Sigmoid colon (tissue), 7 donors: ENCODE data around the gene SIVA1. TPM values are rescaled to one million over a fixed set of nuclear protein-coding genes. Genes with fewer than 3 reads are reported as not detected.

Source experiments
- DNase-seq: peaks from one replicate; pipeline ENCODE4 v3.0.0-alpha.2; 2019
- H3K27ac ChIP-seq, 4 donors: fragments of 200-600 bp; sonication (generic); one replicate each; pipeline ENCODE4 v1.5.1; 2016 to 2019; ENCODE audit warnings: mild to moderate bottlenecking in 1 of 4
- H3K27me3 ChIP-seq, 3 donors: fragments of 200-600 bp; sonication (generic); one replicate each; pipeline ENCODE4 v1.5.1; 2019; ENCODE audit warnings: mild to moderate bottlenecking in 1 of 3
- H3K36me3 ChIP-seq, 4 donors: fragments of 200-600 bp; sonication (generic); one replicate each; pipeline ENCODE4 v1.5.1; 2016 to 2019
- H3K4me1 ChIP-seq, 4 donors: fragments of 200-600 bp; sonication (generic); one replicate each; pipeline ENCODE4 v1.5.1; 2017 to 2019
- H3K4me3 ChIP-seq, 4 donors: fragments of 200-600 bp; sonication (generic); one replicate each; pipeline ENCODE4 v1.5.1; 2017 to 2019; ENCODE audit warnings: mild to moderate bottlenecking in 2 of 4, moderate library complexity in 1 of 4
- H3K9me3 ChIP-seq, 4 donors: fragments of 200-600 bp in 3 of 4; sonication (generic) in 3 of 4; one replicate each; pipeline versions ENCODE4 v1.5.1 to v1.6.1; 2013 to 2019
- EP300 ChIP-seq, 4 donors: sonication (generic); formaldehyde crosslinking; IDR thresholded peaks; one replicate each; pipeline ENCODE4 v1.6.1; 2017; ENCODE audit warnings: antibody characterized with exemption in 4 of 4
- POLR2A ChIP-seq, 2 donors: fragments of 450-650 bp; IDR thresholded peaks; one replicate each; pipeline ENCODE4 v1.6.1; 2016; ENCODE audit warnings: antibody characterized with exemption in 2 of 2, mild to moderate bottlenecking in 2 of 2, moderate library complexity in 2 of 2
- POLR2AphosphoS5 ChIP-seq, 4 donors: sonication (generic); formaldehyde crosslinking; IDR thresholded peaks; one replicate each; pipeline ENCODE4 v1.6.1; 2017; ENCODE audit warnings: antibody characterized with exemption in 4 of 4
- WGBS, 2 donors: extraction: QIAGEN DNeasy Blood & Tissue Kit; methylation state at CpG; one replicate each; pipeline ENCODE4 v1.1.7; 2013; 5-methylcytosine and 5-hydroxymethylcytosine counted together
- intact Hi-C: fragments of 100-400 bp; cut with DNase I; formaldehyde crosslinking; loops from one replicate; pipeline ENCODE4 v1.15.1; 2023
- polyA plus RNA-seq, 3 donors: library from polyadenylated mRNA; stranded (reverse); fragments of 200-250 nt; gene quantifications; one replicate each; pipeline ENCODE4 v1.2.3, GENCODE V29; 2013
- total RNA-seq, 4 donors: library from RNA; depleted of rRNA; stranded (reverse); fragments of >200 nt; gene quantifications; one replicate each; pipeline ENCODE4 v1.1.0, GENCODE V29; 2016
- TF ChIP-seq, protein P1 (sequence below), 4 experiments: fragments of 450-650 bp in 3 of 4; fragments of 200-600 bp in 1 of 4; IDR thresholded peaks; one replicate each; pipeline ENCODE4 v1.5.1; 2016 to 2019; ENCODE audit warnings: antibody characterized with exemption in 4 of 4, mild to moderate bottlenecking in 3 of 4, moderate library complexity in 2 of 4
- donor health status: healthy with polysubstance abuse.
- donor health status: Bipolar disorder and iron deficiency.
- donor health status: healthy.

Gene SIVA1
- total and polyA plus RNA-seq, 7 donors, result 124 to 512 (median 235) TPM

GRCh38 chr14:104799244-104800014, 46.5 kb downstream of the SIVA1 start:
- H3K4me3 ChIP-seq, result peak overlapping the region; percentile 43 to 69 (median 56)
- no peaks in the 10 kb centered on the region for H3K27me3 ChIP-seq
- H3K4me1 ChIP-seq, result peaks cover 0 to 58% (median 50%) of the 10 kb centered on the region in 4 donors
- H3K36me3 ChIP-seq, result no peaks in the 10 kb centered on the region
- intact Hi-C loops, result no loop called here
- 50 to 58% methylated on average over 21 of the region's 21 CpGs for WGBS, 2 donors
- peak overlapping the region; percentile 97 to 100 (median 98) for H3K27ac ChIP-seq
- no peaks in the 10 kb centered on the region for H3K9me3 ChIP-seq
- no peak for DNase-seq
- TF ChIP-seq POLR2AphosphoS5 (IDR thresholded peaks at IDR 0.05), result no peak
- TF ChIP-seq EP300 (IDR thresholded peaks at IDR 0.05), result no peak
- TF ChIP-seq, protein P1, sequence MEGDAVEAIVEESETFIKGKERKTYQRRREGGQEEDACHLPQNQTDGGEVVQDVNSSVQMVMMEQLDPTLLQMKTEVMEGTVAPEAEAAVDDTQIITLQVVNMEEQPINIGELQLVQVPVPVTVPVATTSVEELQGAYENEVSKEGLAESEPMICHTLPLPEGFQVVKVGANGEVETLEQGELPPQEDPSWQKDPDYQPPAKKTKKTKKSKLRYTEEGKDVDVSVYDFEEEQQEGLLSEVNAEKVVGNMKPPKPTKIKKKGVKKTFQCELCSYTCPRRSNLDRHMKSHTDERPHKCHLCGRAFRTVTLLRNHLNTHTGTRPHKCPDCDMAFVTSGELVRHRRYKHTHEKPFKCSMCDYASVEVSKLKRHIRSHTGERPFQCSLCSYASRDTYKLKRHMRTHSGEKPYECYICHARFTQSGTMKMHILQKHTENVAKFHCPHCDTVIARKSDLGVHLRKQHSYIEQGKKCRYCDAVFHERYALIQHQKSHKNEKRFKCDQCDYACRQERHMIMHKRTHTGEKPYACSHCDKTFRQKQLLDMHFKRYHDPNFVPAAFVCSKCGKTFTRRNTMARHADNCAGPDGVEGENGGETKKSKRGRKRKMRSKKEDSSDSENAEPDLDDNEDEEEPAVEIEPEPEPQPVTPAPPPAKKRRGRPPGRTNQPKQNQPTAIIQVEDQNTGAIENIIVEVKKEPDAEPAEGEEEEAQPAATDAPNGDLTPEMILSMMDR (IDR thresholded peaks at IDR 0.05), result no peak
- no peak for TF ChIP-seq POLR2A (IDR thresholded peaks at IDR 0.05)

DNA sequence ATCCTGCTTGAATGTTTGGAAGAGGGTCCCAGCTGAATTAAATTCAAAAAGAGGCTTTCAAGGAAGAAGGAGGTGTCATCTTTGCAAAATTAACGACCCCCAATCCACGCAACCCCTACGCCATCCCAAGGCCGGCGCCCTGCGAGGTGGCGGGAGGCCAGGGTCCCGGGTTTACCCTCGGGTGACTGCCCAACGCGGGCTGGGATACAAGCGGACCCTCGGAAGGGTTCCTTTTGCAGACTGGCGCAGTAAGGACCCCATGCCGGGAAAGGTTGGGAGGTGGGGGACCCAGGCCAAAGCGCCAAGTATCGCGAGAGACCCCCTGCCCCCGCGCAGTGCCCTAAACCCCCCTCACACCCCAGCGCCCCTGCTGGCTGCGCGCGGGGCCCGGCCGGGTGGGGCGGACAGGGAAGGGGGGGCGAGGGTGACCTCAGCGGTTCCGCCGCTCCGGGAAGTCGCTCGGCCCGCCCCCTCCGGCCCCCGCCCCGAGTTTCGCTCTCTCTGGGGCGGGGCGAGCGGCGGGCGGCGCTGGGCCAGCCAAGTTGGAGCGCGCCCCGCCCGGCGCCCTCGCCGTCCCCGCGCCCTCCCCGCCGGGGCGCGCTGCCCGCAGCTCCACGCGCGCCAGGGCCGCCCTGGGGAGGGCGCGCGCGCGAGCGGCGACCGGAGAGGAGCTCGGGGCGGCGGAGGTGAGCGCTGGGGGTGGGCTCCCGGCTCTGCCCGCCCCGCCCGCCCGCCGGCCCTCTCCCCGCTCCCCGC, 47.2 kb downstream of the SIVA1 start:
- intact Hi-C loops, result no loop called here

GRCh38 chr14:104800771-104801519, 48.0 kb downstream of the SIVA1 start, which contains the start of gene ZBTB42:
Gene ZBTB42 (plus strand): TSS chr14:104801101. CDS start chr14:104801198, 97 bp downstream.
- peak; percentile 85 for DNase-seq
- WGBS, 2 donors, result 1 to 2% methylated on average over 105 of the region's 105 CpGs
- peak within 1 kb of the TSS; percentile 97 to 100 (median 98) for H3K27ac ChIP-seq

More for the DNA sequence above, 47.2 kb downstream of the SIVA1 start:
- Histone ChIP-seq H3K4me3 (peak overlapping the region; percentile 43 to 69 (median 56)), H3K27ac (peak overlapping the region; percentile 97 to 100 (median 98)), H3K27me3 (no peaks in the 10 kb centered on the region), H3K9me3 (no peaks in the 10 kb centered on the region), H3K36me3 (no peaks in the 10 kb centered on the region), H3K4me1 (peaks cover 0 to 59% (median 47%) of the 10 kb centered on the region in 4 donors)
- DNase-seq, result peak; percentile 94
- WGBS, 2 donors, result 3% methylated on average over 83 of the region's 83 CpGs
- TF ChIP-seq POLR2A (IDR thresholded peaks at IDR 0.05) (peak; percentile 25 to 56), POLR2AphosphoS5 (IDR thresholded peaks at IDR 0.05) (peak; percentile 76 to 87 (median 81)), EP300 (IDR thresholded peaks at IDR 0.05) (no peak)
- TF ChIP-seq, protein P1 (IDR thresholded peaks at IDR 0.05), result peak; percentile 24 to 48 (median 42)

DNA sequence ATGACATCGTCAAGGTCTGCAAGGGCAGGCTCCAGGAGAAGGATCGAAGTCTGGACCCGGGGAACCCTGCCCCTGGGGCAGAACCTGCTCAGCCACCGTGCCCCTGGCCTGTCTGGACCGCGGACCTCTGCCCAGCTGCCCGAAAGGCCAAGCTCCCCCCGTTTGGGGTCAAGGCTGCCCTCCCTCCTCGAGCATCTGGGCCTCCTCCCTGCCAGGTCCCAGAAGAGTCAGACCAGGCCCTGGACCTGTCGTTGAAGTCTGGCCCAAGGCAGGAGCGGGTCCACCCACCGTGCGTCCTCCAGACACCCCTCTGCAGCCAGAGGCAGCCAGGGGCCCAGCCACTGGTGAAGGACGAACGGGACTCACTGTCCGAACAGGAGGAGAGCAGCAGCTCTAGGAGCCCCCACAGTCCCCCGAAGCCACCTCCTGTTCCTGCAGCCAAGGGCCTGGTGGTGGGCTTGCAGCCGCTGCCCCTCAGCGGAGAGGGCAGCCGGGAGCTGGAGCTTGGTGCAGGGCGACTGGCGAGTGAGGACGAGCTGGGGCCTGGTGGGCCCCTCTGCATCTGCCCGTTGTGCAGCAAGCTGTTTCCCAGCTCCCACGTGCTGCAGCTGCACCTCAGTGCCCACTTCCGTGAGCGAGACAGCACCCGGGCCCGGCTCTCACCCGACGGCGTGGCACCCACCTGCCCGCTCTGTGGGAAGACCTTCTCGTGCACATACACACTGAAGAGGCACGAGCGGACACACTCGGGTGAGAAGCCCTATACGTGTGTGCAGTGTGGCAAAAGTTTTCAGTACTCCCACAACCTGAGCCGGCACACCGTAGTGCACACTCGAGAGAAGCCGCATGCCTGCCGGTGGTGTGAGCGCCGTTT, 48.8 kb downstream of the SIVA1 start:
- Histone ChIP-seq H3K4me1 (peaks cover 0 to 62% (median 43%) of the 10 kb centered on the region in 4 donors), H3K9me3 (no peaks in the 10 kb centered on the region), H3K27me3 (no peaks in the 10 kb centered on the region), H3K4me3 (peak overlapping the region; percentile 53 to 69 (median 64)), H3K36me3 (no peaks in the 10 kb centered on the region), H3K27ac (peak overlapping the region; percentile 87 to 100 (median 98))
- intact Hi-C loops, result no loop called here
- 73 to 82% methylated on average over 45 of the region's 45 CpGs for WGBS, 2 donors
- TF ChIP-seq POLR2AphosphoS5 (IDR thresholded peaks at IDR 0.05) (no peak), POLR2A (IDR thresholded peaks at IDR 0.05) (no peak), EP300 (IDR thresholded peaks at IDR 0.05) (no peak)
- TF ChIP-seq, protein P1 (IDR thresholded peaks at IDR 0.05), result no peak
- DNase-seq, result no peak

More at GRCh38 chr14:104800771-104801519, 48.0 kb downstream of the SIVA1 start, which contains the start of gene ZBTB42:
- Histone ChIP-seq H3K4me1 (peaks cover 0 to 65% (median 48%) of the 10 kb centered on the region in 4 donors), H3K27me3 (no peaks in the 10 kb centered on the region), H3K4me3 (peak within 1 kb of the TSS; percentile 53 to 69 (median 64)), H3K36me3 (no peaks in the 10 kb centered on the region), H3K9me3 (no peaks in the 10 kb centered on the region)
- TF ChIP-seq EP300 (IDR thresholded peaks at IDR 0.05), result no peak
- TF ChIP-seq POLR2AphosphoS5 (IDR thresholded peaks at IDR 0.05), result peak in 3 of 4 donors; percentile 38 to 45 (median 38)
- intact Hi-C loops, result no loop called here
